ENCODE results near the gene ARHGAP10.
"Not testable (repeated sequence)": the region's sequence is repeated elsewhere in the genome, so short reads cannot be mapped to it uniquely, and the experiment has no call there.

ARHGAP10 gene

GRCh38 chr4:147788791-147789190 lies 56.9 kb downstream of the ARHGAP10 start:
- DNase-seq (ENCODE audit: low read depth, low spot score) = no peak
- no peak overlapping the region for H3K4me3 ChIP-seq (ENCODE audit: low read length)

GRCh38 chr4:147789596-147789995 lies 57.7 kb downstream of the ARHGAP10 start:
- DNase-seq (ENCODE audit: low read depth, low spot score) = no peak
- H3K4me3 ChIP-seq (ENCODE audit: low read length) = no peak overlapping the region

GRCh38 chr4:147790412-147790811 lies 58.5 kb downstream of the ARHGAP10 start:
- no peak overlapping the region for H3K4me3 ChIP-seq (ENCODE audit: low read length)
- DNase-seq (ENCODE audit: low read depth, low spot score) = no peak

DNA sequence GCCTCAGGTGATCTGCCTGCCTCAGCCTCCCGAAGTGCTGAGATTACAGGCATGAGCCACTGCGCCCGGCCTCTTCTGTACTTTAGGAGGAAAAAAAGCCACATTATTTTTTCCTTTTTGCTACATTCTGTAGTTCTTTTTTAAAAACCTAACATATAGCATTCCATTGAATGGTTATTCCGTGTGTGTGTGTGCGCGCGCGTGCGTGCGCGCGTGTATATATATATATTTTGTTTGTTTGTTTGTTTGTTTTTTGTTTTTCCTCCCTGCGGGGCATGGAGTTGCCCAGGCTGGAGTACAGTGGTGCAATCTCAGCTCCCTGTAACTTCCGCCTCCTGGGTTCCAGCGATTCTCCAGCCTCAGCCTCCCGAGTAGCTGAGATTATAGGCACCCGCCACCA lies 59.5 kb downstream of the ARHGAP10 start:
- DNase-seq (ENCODE audit: low read depth, low spot score) = no peak

DNA sequence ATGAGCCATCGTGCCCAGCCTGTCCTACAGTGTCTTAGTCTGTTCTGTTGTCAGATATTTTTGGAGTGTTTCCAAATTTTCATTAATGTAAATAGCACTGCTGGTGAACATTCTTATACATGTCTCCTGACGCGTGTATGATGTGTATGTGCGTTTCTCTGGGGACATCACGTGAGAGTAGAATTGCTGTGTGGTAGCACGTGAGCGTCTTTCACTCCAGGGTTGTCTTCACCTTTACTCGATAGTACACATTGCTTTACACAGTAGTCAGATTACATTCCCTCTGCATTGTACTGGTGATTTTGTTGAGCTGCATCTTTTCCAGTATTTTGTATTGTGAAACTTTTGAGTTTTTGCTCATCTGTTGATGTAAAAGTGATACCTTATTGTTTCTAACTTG lies 60.0 kb downstream of the ARHGAP10 start:
- H3K4me3 ChIP-seq (ENCODE audit: low read length) = no peak overlapping the region

More for the DNA sequence above, 59.5 kb downstream of the ARHGAP10 start:
- no peak overlapping the region for H3K4me3 ChIP-seq (ENCODE audit: low read length)

DNA sequence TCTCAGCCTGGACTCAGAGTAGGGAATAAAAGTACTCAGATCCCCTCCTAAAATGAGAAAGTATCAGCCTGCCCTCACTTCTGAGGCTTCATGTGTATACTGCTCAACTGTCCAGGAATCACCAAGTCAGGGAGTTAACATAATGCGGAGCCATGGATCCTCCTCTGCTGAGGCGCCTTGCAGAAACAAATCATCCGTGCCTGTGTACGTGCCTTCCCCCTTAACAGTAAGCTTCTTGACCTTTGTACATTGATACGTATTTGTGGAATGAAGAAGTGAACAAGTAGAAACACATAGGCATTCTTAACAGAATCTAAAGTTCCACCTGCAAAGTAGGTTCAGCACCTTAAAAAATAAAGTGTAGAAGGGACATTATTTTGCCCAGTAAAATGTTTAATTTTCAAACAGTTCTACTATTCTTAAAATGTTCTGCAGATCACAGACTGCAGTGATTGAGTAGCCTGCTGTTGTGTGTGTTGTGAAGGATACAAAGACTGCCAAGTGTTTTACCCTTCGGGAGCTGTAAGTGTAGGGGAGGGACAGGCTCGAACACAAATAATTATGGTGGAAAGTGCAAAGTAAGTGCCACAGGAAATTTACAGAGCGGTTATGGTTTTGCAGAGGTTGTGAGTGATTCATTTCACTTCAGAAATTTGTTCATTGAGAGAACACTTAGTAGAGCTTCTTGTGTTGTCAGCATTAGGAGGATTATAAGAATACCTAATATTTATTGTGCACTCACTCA lies 61.9 kb downstream of the ARHGAP10 start:
- H3K4me3 ChIP-seq (ENCODE audit: low read length) = no peak overlapping the region
- no peak for DNase-seq (ENCODE audit: low read depth, low spot score)

More for the DNA sequence above, 60.0 kb downstream of the ARHGAP10 start:
- no peak for DNase-seq (ENCODE audit: low read depth, low spot score)

GRCh38 chr4:147794314-147794680 lies 62.4 kb downstream of the ARHGAP10 start:
- no peak overlapping the region for H3K4me3 ChIP-seq (ENCODE audit: low read length)
- no peak for DNase-seq (ENCODE audit: low read depth, low spot score)

DNA sequence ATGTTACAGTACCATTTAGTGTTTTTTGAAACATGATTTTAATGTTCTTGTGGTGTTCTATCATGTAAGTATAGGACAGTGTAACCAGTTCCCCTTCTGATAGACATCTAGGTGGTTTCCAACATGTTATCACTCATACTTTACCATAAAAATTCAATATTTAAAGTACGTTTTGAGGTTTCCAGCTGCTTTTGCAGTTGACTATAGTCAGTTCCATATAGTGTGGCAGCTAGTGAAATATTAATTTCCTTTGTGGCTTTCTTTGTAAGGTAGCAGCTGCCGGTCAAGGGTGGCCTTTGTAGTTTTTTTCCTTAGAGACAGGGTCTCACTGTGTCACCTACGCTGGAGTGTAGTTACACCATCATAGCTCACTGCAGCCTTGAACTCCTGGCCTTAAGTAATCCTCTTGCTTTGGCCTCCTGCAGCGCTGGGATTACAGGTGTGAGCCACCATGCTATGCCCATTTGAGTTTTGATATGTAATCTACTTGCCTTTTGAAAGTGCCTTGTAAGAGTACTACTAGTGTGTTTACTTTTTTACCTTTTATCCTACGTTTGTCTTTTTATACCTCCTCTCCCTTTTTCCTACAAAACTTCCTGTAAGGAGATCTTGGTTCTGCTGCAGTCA lies 63.0 kb downstream of the ARHGAP10 start:
- H3K4me3 ChIP-seq (ENCODE audit: low read length) = no peak overlapping the region
- peak; percentile 34 for DNase-seq (ENCODE audit: low read depth, low spot score)

DNA sequence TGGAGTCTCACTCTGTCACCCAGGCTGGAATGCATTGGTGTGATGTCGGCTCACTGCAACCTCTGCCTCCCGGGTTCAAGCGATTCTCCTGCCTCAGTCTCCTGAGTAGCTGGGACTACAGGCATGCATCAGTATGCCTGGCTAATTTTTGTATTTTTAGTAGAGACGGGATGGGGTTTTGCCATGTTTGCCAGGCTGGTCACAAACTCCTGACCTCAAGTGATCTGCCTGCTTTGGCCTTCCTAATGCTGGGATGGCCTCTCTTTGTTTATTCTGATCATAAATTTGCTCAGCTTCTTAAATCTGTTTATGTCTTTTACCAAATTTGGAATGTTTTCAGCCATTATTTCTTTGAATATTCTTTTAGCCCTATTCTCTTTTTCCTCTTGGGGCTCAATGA lies 67.2 kb downstream of the ARHGAP10 start:
- not testable (repeated sequence) for DNase-seq (ENCODE audit: low read depth, low spot score); H3K4me3 ChIP-seq (ENCODE audit: low read length)

DNA sequence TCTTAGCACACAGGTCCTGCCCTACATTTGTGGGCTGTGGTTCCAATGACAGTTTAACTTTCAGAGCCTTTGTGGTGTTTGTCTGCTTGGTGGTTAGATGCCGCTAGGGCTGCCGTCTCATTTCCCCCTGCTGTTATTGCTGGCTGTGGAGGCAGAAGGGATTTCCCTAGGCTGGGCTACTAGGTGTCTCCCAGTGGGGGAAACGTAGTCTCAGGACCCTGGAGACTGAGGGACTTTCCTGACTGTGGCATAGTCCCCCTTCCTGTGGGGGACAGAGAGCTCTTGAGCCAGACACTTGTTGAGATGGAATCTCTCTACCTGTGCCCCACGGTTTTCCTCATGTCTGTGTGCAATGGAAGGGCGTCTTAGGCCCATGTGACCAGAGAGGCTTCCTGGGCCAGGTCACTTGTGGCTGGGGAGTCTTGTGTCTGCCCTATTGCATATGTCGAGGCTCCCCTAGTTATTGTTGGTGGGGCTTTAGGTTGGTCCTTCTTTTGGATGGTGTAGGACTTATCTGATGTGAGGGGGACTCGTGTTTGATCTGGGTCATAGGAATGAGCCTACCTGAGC lies 68.2 kb downstream of the ARHGAP10 start:
- peak; percentile 95 for DNase-seq (ENCODE audit: low read depth, low spot score)

GRCh38 chr4:147801820-147802219 lies 69.9 kb downstream of the ARHGAP10 start:
- no peak overlapping the region for H3K4me3 ChIP-seq (ENCODE audit: low read length)
- no peak for DNase-seq (ENCODE audit: low read depth, low spot score)

More for the DNA sequence above, 68.2 kb downstream of the ARHGAP10 start:
- peak overlapping the region; percentile 38 for H3K4me3 ChIP-seq (ENCODE audit: low read length)

- DNase-seq (ENCODE audit: low read depth, low spot score) = no peak
- no peak overlapping the region for H3K4me3 ChIP-seq (ENCODE audit: low read length)
Observed at GRCh38 chr4:147802346-147802745, 70.5 kb downstream of the ARHGAP10 start.

DNA sequence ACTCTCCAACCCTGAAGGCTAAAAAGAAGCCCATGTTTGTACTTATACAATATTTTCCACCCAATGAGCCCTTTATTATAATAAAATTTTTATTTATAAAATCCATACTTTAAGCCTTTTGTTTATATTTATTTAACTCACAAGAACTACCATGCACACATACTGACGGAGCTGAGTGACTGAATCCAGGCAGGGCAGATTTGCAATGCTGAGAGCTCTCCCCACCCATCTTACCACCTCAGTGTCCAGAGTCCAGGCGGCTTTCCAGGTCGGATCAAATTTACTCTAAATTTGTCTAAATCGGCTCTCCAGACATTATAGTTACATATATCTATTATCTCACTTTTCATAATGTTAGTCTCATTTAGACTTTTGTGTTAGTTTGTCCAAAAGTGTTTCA lies 74.1 kb downstream of the ARHGAP10 start:
- no peak for DNase-seq (ENCODE audit: low read depth, low spot score)

DNA sequence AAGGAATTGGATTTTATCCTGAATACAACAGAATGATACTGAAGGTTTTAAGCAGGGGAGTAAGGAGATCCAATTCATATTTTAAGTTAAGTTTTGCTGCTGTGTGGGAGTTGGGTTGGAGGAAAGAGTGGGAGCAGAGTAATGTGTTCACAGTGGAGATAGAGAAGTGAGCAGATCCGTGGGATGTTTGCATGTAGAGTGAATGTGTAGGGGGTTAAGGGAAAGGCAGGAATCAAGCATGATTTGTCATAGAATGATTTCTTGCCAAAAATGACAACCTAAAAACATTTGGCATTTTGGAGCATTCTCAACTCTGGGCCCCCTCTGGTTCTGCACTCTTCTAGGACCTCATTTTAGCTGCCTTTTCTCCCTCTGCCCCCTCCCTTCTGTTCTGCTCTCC lies 76.6 kb downstream of the ARHGAP10 start:
- no peak overlapping the region for H3K4me3 ChIP-seq (ENCODE audit: low read length)
- DNase-seq (ENCODE audit: low read depth, low spot score) = no peak

More for the DNA sequence above, 74.1 kb downstream of the ARHGAP10 start:
- no peak overlapping the region for H3K4me3 ChIP-seq (ENCODE audit: low read length)

GRCh38 chr4:147809211-147809610 lies 77.3 kb downstream of the ARHGAP10 start:
- no peak for DNase-seq (ENCODE audit: low read depth, low spot score)
- H3K4me3 ChIP-seq (ENCODE audit: low read length) = no peak overlapping the region

DNA sequence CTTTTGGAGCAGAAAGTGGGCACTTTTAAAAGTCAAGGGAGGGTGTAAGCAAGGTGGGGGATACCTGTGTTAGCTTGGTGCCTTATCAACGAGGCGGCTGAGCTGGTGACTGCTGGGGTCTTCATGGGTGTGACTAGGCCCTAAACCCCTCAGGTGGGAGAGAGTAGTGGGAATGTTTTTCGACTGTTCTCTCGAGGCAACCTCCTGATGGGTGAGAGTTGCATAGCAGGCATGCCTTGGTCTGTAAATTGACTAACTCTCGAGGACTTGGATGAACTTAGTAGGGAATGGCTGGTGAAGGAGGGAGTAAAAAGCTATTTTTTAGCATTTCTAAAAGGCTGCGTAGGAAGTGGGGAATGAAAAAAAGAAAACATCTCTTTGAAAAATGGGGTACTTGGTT lies 80.0 kb downstream of the ARHGAP10 start:
- DNase-seq (ENCODE audit: low read depth, low spot score) = no peak

DNA sequence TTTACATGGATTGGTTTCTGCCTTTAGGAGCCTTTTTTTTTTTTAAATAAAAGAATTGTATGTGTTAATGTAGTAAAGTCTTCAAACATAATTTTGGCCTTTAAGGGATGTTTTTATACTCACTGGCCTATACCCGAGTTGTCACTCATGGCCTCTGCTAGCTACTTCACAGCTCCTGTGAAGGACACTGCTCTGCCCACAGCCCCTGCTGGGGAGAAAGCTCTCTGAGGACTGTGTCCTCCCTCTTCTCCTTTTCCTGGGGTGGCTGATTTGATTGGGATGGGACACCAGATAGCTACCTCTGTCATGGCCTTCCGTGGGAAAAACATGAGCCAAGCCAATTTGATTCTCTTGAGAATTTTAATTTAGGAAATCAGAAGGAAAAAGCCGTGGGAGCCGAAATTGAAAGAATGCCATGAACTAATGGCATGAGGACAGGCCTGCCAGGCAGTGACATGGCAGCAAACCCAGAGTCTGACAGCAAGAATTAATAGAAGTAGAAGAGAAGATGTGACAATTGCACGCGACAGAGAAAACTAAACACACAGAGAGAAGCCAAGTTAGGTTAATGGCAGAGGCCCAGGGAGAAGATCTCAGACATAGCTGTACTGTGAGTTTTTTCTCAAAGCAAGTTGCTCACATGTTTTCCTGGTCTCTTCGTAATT lies 81.4 kb downstream of the ARHGAP10 start:
- no peak for DNase-seq (ENCODE audit: low read depth, low spot score)
- H3K4me3 ChIP-seq (ENCODE audit: low read length) = no peak overlapping the region

More for the DNA sequence above, 80.0 kb downstream of the ARHGAP10 start:
- H3K4me3 ChIP-seq (ENCODE audit: low read length) = no peak overlapping the region

DNA sequence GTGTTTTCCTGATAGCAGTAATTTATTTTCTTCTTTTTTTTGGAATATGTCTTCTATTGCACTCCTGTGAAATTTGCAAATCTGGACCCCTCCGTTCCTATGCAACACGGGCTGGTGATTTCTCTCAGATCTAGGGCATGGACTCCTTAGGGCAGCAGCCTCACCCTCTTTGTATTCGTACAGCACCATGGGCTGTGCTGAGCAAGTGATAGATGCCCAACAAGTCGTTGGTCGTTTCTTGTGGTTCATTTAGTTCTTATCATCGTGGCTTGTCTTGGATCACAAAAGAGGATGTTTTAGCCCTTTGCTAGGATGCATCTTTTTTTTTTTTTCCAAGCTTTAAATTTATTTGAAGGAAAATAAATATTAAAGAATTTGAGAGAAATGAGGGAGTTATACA lies 82.1 kb downstream of the ARHGAP10 start:
- DNase-seq (ENCODE audit: low read depth, low spot score) = no peak
- no peak overlapping the region for H3K4me3 ChIP-seq (ENCODE audit: low read length)

DNA sequence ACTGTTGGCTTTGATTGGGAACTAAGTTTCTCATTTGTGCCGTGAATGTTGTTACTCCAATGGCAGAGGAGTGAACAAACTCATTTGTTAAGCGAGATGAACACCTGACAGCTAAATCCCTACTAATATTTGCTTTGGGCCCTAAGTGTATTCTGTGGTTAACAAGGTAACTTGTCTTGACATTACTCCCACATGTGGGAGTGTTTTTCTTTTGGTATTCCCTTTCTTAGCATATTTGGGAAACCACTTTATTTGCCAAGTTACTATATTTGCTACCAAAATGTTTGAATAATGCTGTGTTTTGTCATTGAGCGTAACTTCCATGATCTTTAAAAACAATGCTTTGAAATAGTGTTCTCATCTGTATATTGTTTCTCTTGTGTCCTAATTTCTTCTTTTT lies 82.5 kb downstream of the ARHGAP10 start:
- no peak overlapping the region for H3K4me3 ChIP-seq (ENCODE audit: low read length)
- DNase-seq (ENCODE audit: low read depth, low spot score) = no peak

DNA sequence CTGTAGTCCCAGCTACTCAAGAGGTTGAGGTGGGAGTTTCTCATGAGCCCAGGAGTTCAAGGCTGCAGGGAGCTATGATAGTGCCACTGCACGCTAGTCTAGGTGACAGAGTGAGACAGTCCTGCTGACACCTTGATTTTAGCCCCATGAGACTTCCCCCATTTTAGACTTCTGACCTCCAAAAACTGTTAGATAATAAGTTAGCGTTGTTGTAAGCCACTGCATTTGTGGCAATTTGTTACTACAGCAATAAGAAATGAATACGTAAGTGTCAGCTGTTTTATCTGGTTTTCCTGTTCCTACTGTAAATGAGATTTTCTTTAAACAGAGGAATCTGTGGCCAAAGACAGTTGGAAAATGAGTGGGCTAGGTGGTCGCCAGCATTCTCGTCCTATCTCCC lies 83.9 kb downstream of the ARHGAP10 start:
- H3K4me3 ChIP-seq (ENCODE audit: low read length) = no peak overlapping the region
- peak; percentile 28 for DNase-seq (ENCODE audit: low read depth, low spot score)
